ENCODE measurements around the gene PTGES3. TPM values are rescaled to one million over a fixed set of nuclear protein-coding genes. Genes with fewer than 3 reads are reported as not detected.

PTGES3 gene
- total RNA-seq, 1 experiment from 2014 or later = 322 TPM

DNA sequence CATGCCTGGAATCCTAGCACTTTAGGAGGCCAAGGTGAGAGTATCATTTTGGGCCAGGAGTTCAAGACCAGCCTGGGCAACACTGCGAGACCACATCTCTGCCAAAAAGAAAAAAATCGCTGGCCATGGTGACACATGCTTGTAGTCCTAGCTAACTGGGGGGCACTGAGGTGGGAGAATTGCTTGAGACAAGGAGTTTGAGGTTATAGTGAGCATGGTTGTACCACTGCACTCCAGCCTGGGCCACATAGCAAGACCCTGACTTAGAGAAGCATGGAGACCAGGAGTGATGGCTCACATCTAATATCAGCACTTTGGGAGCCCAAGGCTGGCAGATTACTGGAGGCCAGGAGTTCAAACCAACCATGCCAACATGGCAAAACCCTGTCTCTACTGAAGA is 9.2 kb downstream of the PTGES3 start:
- no peak for DNase-seq
- H3K9me3 ChIP-seq (ENCODE audit: insufficient read depth, low read depth) = no peaks in the 10 kb centered on the region
- H3F3A ChIP-seq (ENCODE audit: insufficient read depth, low read depth) = peaks cover 61% of the 10 kb centered on the region
- intact Hi-C loops (cut with micrococcal nuclease; ENCODE audit: unreplicated experiment) = no loop called here
- no peak overlapping the region for H2AFZ ChIP-seq
- H3K27me3 ChIP-seq (ENCODE audit: insufficient read depth, low read depth) = no peaks in the 10 kb centered on the region
- ChIA-PET CTCF (interaction anchor here (0.6 kb wide), 1 partner anchor 632 kb away, joined by 3 read pairs; no protein-coding TSS in a partner anchor), POLR2A (ENCODE audit: unreplicated experiment) (no interaction called here)
- peaks cover 99% of the 10 kb centered on the region for H3K79me2 ChIP-seq (ENCODE audit: low read depth)
- no peaks in the 10 kb centered on the region for H3K9me2 ChIP-seq (ENCODE audit: insufficient read depth)
- no TSS peak for BruUV-seq (replicated peaks)
- peaks cover 12% of the 10 kb centered on the region for H3K4me1 ChIP-seq (replicated peaks; ENCODE audit: insufficient read depth)
- no peak overlapping the region for H3K4me2 ChIP-seq
- H3K4me3 ChIP-seq = no peak overlapping the region
- H3K36me3 ChIP-seq (ENCODE audit: low read depth) = peaks cover 14% of the 10 kb centered on the region
- no peak overlapping the region for H3K27ac ChIP-seq
- TF ChIP-seq EZH2 (IDR thresholded peaks at IDR 0.05; ENCODE audit: low read depth) (no peak), CTCF (conservative IDR thresholded peaks at IDR 0.05) (no peak)
- H4K20me1 ChIP-seq (ENCODE audit: insufficient read depth) = peaks cover 97% of the 10 kb centered on the region

GRCh38 chr12:56677680-56678079 is 10.4 kb downstream of the PTGES3 start:
- no peak for TF ChIP-seq CTCF (conservative IDR thresholded peaks at IDR 0.05)
- TF ChIP-seq EZH2 (IDR thresholded peaks at IDR 0.05; ENCODE audit: low read depth) = no peak
- H3K9me3 ChIP-seq (ENCODE audit: insufficient read depth, low read depth) = no peaks in the 10 kb centered on the region
- 0 out of 2 replicates have a peak, but pooled peaks cover 10% of the 10 kb centered on the region for H3K4me1 ChIP-seq (replicated peaks; ENCODE audit: insufficient read depth)
- no peak overlapping the region for H2AFZ ChIP-seq
- H3K79me2 ChIP-seq (ENCODE audit: low read depth) = peaks cover 99% of the 10 kb centered on the region
- H4K20me1 ChIP-seq (ENCODE audit: insufficient read depth) = peaks cover 96% of the 10 kb centered on the region
- DNase-seq = no peak
- H3K36me3 ChIP-seq (ENCODE audit: low read depth) = peaks cover 14% of the 10 kb centered on the region
- ChIA-PET CTCF (no interaction called here), POLR2A (ENCODE audit: unreplicated experiment) (no interaction called here)
- no TSS peak for BruUV-seq (replicated peaks)
- H3K27me3 ChIP-seq (ENCODE audit: insufficient read depth, low read depth) = no peaks in the 10 kb centered on the region
- no peak overlapping the region for H3K4me2 ChIP-seq
- no peaks in the 10 kb centered on the region for H3K9me2 ChIP-seq (ENCODE audit: insufficient read depth)
- intact Hi-C loops (cut with micrococcal nuclease; ENCODE audit: unreplicated experiment) = no loop called here
- no peak overlapping the region for H3K4me3 ChIP-seq
- H3K27ac ChIP-seq = peak overlapping the region; percentile 43
- H3F3A ChIP-seq (ENCODE audit: insufficient read depth, low read depth) = peaks cover 61% of the 10 kb centered on the region

- peaks cover 20% of the 10 kb centered on the region for H3K36me3 ChIP-seq (ENCODE audit: low read depth)
- ChIA-PET POLR2A (ENCODE audit: unreplicated experiment) (no interaction called here), CTCF (no interaction called here)
- H3K4me3 ChIP-seq = no peak overlapping the region
- no peaks in the 10 kb centered on the region for H3K9me3 ChIP-seq (ENCODE audit: insufficient read depth, low read depth)
- H3K9me2 ChIP-seq (ENCODE audit: insufficient read depth) = no peaks in the 10 kb centered on the region
- peaks cover 96% of the 10 kb centered on the region for H4K20me1 ChIP-seq (ENCODE audit: insufficient read depth)
- TF ChIP-seq CTCF (conservative IDR thresholded peaks at IDR 0.05) (no peak), EZH2 (IDR thresholded peaks at IDR 0.05; ENCODE audit: low read depth) (no peak)
- BruUV-seq (replicated peaks) = no TSS peak
- intact Hi-C loops (cut with micrococcal nuclease; ENCODE audit: unreplicated experiment) = no loop called here
- H2AFZ ChIP-seq = no peak overlapping the region
- H3K79me2 ChIP-seq (ENCODE audit: low read depth) = peaks cover 99% of the 10 kb centered on the region
- H3K27me3 ChIP-seq (ENCODE audit: insufficient read depth, low read depth) = no peaks in the 10 kb centered on the region
- no peak overlapping the region for H3K4me2 ChIP-seq
- DNase-seq = no peak
- H3K4me1 ChIP-seq (replicated peaks; ENCODE audit: insufficient read depth) = 0 out of 2 replicates have a peak, but pooled peaks cover 10% of the 10 kb centered on the region
- H3F3A ChIP-seq (ENCODE audit: insufficient read depth, low read depth) = peaks cover 65% of the 10 kb centered on the region
- peak overlapping the region; percentile 43 for H3K27ac ChIP-seq
These were observed 11.1 kb downstream of the PTGES3 start for GRCh38 chr12:56676851-56677580.
